IMR-90 (cell line): ENCODE results near the gene IGFBP3. TPM values are rescaled to one million over a fixed set of nuclear protein-coding genes. Genes with fewer than 3 reads are reported as not detected.

Experiments
- ATAC-seq: fragments of 200-7000 bp; cut with Tn5 transposase; 2 replicates; pipeline ENCODE4 v1.9.1; 2020; ENCODE audit warnings: low read depth, mild to moderate bottlenecking, moderate library complexity
- BruUV-seq: library from RNA; stranded (reverse); fragments of 400-500 nt; replicated peaks from 2 replicates; lab custom pipeline; 2021; lab: Mats Ljungman, UMichigan
- CTCF ChIA-PET: fragments of 300-600 bp; formaldehyde crosslinking; extraction: SDS; loops from one replicate; lab custom pipeline; 2021; ENCODE audit warnings: antibody characterized with exemption; lab: Yijun Ruan, JAX
- POLR2A ChIA-PET: fragments of 300-600 bp; sonication (Branson Sonifier 250); formaldehyde crosslinking; loops from one replicate; lab custom pipeline; 2022; ENCODE audit warnings: antibody characterized with exemption; ENCODE audit not compliant: unreplicated experiment; lab: Charles Lee
- DNase-seq: peaks from one replicate; pipeline ENCODE4 v3.0.0; 2013
- H2AFZ ChIP-seq: replicated peaks from 2 replicates; pipeline ENCODE3; 2013; ENCODE audit warnings: low read length, mild to moderate bottlenecking; ENCODE audit not compliant: poor library complexity
- H2AK5ac ChIP-seq: 2 replicates; pipeline ENCODE4 v1.6.1; 2013; ENCODE audit warnings: low read depth, low read length, inconsistent platforms
- H2AK9ac ChIP-seq: replicated peaks from 2 replicates; pipeline ENCODE3; 2013; ENCODE audit warnings: mild to moderate bottlenecking, low read depth, low read length, moderate library complexity; ENCODE audit not compliant: poor library complexity
- H2BK120ac ChIP-seq: 2 replicates; pipeline ENCODE4 v1.6.1; 2013; ENCODE audit warnings: low read depth, low read length, inconsistent platforms
- H2BK15ac ChIP-seq: 3 replicates; pipeline ENCODE4 v1.6.1; 2013; ENCODE audit warnings: low read depth, low read length, inconsistent platforms
- H2BK20ac ChIP-seq: 2 replicates; pipeline ENCODE4 v1.6.1; 2013; ENCODE audit warnings: low read depth, mild to moderate bottlenecking, inconsistent platforms, low read length, moderate library complexity
- H2BK5ac ChIP-seq: 2 replicates; pipeline ENCODE4 v1.6.1; 2013; ENCODE audit warnings: mild to moderate bottlenecking, low read depth, low read length, inconsistent platforms; ENCODE audit not compliant: poor library complexity, severe bottlenecking
- H3K14ac ChIP-seq: replicated peaks from 2 replicates; pipeline ENCODE4 v1.6.1; 2013; ENCODE audit warnings: low read depth, low read length, inconsistent platforms
- H3K18ac ChIP-seq: 2 replicates; pipeline ENCODE4 v1.6.1; 2013; ENCODE audit warnings: low read depth, low read length, control low read depth
- H3K23ac ChIP-seq: 2 replicates; pipeline ENCODE4 v1.6.1; 2013; ENCODE audit warnings: low read depth, low read length, inconsistent platforms
- H3K27ac ChIP-seq: 2 replicates; pipeline ENCODE4 v1.5.1; 2013; ENCODE audit warnings: mild to moderate bottlenecking, control low read depth, low read length; ENCODE audit not compliant: insufficient read depth
- H3K27me3 ChIP-seq: 2 replicates; pipeline ENCODE4 v1.6.1; 2013; ENCODE audit warnings: low read length; ENCODE audit not compliant: control insufficient read depth, insufficient read depth
- H3K36me3 ChIP-seq: 2 replicates; pipeline ENCODE4 v1.6.1; 2013; ENCODE audit warnings: low read length, mixed read lengths; ENCODE audit not compliant: control insufficient read depth, insufficient read depth
- H3K4ac ChIP-seq: 2 replicates; pipeline ENCODE4 v1.6.1; 2013; ENCODE audit warnings: low read depth, low read length, inconsistent platforms
- H3K4me1 ChIP-seq: 2 replicates; pipeline ENCODE4 v1.6.1; 2013; ENCODE audit warnings: low read length, mixed read lengths; ENCODE audit not compliant: control insufficient read depth, insufficient read depth
- H3K4me2 ChIP-seq: 2 replicates; pipeline ENCODE4 v1.6.1; 2013; ENCODE audit warnings: low read depth, mild to moderate bottlenecking, control low read depth, low read length, moderate library complexity
- H3K4me3 ChIP-seq: 2 replicates; pipeline ENCODE4 v1.5.1; 2013; ENCODE audit warnings: low read depth, mild to moderate bottlenecking, control low read depth, low read length, moderate library complexity; ENCODE audit not compliant: insufficient read depth
- H3K56ac ChIP-seq: 2 replicates; pipeline ENCODE4 v1.6.1; 2013; ENCODE audit warnings: low read length, inconsistent platforms; ENCODE audit not compliant: insufficient read depth; ENCODE audit errors: extremely low read depth
- H3K79me1 ChIP-seq, 2 experiments: 2 replicates each; pipeline ENCODE4 v1.6.1; 2013; ENCODE audit warnings: low read length in 2 of 2, inconsistent platforms in 1 of 2, low read depth in 1 of 2
- H3K9ac ChIP-seq: 2 replicates; pipeline ENCODE4 v1.6.1; 2013; ENCODE audit warnings: low read depth, low read length, control low read depth
- H3K9me1 ChIP-seq: 2 replicates; pipeline ENCODE4 v1.6.1; 2013; ENCODE audit warnings: low read length, inconsistent platforms; ENCODE audit not compliant: insufficient read depth
- H3K9me3 ChIP-seq: 2 replicates; pipeline ENCODE4 v1.6.1; 2013; ENCODE audit warnings: low read length; ENCODE audit not compliant: control insufficient read depth, insufficient read depth
- H4K20me1 ChIP-seq: 2 replicates; pipeline ENCODE4 v1.6.1; 2013; ENCODE audit warnings: low read length, inconsistent platforms; ENCODE audit not compliant: insufficient read depth
- H4K5ac ChIP-seq: 2 replicates; pipeline ENCODE4 v1.6.1; 2013; ENCODE audit warnings: mild to moderate bottlenecking, low read depth, low read length, control low read depth
- H4K8ac ChIP-seq, 2 experiments: 2 replicates each; pipeline ENCODE4 v1.6.1; 2013; ENCODE audit warnings: low read depth in 2 of 2, low read length in 2 of 2, control low read depth in 1 of 2, inconsistent platforms in 1 of 2
- H4K91ac ChIP-seq: 2 replicates; pipeline ENCODE4 v1.6.1; 2013; ENCODE audit warnings: low read depth, low read length, inconsistent platforms; ENCODE audit not compliant: insufficient read depth
- BHLHE40 ChIP-seq: fragments of 150-350 bp; IDR thresholded peaks from 2 replicates; pipeline ENCODE4 v1.6.1; 2016; ENCODE audit warnings: mild to moderate bottlenecking, low read depth, low read length
- CEBPB ChIP-seq: IDR thresholded peaks from 2 replicates; pipeline ENCODE4 v1.6.1; 2012; ENCODE audit warnings: low read depth, low read length, improper control_type of control experiment
- CHD1 ChIP-seq: IDR thresholded peaks from 2 replicates; pipeline ENCODE4 v1.6.1; 2012; ENCODE audit warnings: low read depth, low read length, improper control_type of control experiment
- FOS ChIP-seq: fragments of 150-350 bp; IDR thresholded peaks from 2 replicates; pipeline ENCODE4 v1.6.1; 2016; ENCODE audit warnings: low read depth, low read length
- MAFK ChIP-seq: IDR thresholded peaks from 2 replicates; pipeline ENCODE4 v1.6.1; 2012; ENCODE audit warnings: low read depth, low read length, improper control_type of control experiment
- RFX5 ChIP-seq: IDR thresholded peaks from 2 replicates; pipeline ENCODE4 v1.8.0; 2012; ENCODE audit warnings: low read depth, mild to moderate bottlenecking, low read length, moderate library complexity
- SMC3 ChIP-seq: fragments of 150-350 bp; IDR thresholded peaks from 2 replicates; pipeline ENCODE4 v1.6.1; 2016; ENCODE audit warnings: low read depth, mild to moderate bottlenecking, antibody characterized with exemption, low read length, moderate library complexity
- WGBS, 2 experiments: methylation state at CpG; one replicate each; pipeline versions ENCODE4 v1.1.5 to v1.1.7; 2013; ENCODE audit warnings: missing lambda C conversion rate in 2 of 2; ENCODE audit not compliant: insufficient read length in 1 of 2; ENCODE audit errors: extremely low coverage in 2 of 2; 5-methylcytosine and 5-hydroxymethylcytosine counted together
- dilution Hi-C: fragments of 300-500 bp; cut with HindIII; formaldehyde crosslinking; loops from one replicate; pipeline ENCODE4 v1.14.3; 2018; ENCODE audit warnings: low sequenced_read_pairs; ENCODE audit not compliant: unreplicated experiment
- in situ Hi-C: fragments of 300-500 bp; cut with MboI; formaldehyde crosslinking; loops from 3 replicates; pipeline ENCODE4 v1.14.3; 2019; ENCODE audit warnings: low sequenced_read_pairs, inconsistent platforms, mixed read lengths
- intact Hi-C: fragments of 100-400 bp; cut with micrococcal nuclease; formaldehyde crosslinking; loops from 2 replicates; pipeline ENCODE4 v1.10.0; 2022
- polyA plus RNA-seq, 3 experiments: library from polyadenylated mRNA; depleted of rRNA; stranded (reverse); fragments of >200 nt; gene quantifications; 2 replicates each; pipeline ENCODE4 v1.2.3, GENCODE V29; 2012; ENCODE audit warnings: low replicate concordance in 1 of 3
- total RNA-seq: library from RNA; depleted of rRNA; stranded (reverse); fragments of >200 nt; gene quantifications from 2 replicates; pipeline ENCODE4 v1.2.3, GENCODE V29; 2012
- TF ChIP-seq, protein P1 (sequence below): conservative IDR thresholded peaks from 2 replicates; pipeline ENCODE4 v1.5.1; 2012; ENCODE audit warnings: mild to moderate bottlenecking, low read depth, low read length, improper control_type of control experiment
- TF ChIP-seq, protein P2 (sequence below): fragments of 150-350 bp; IDR thresholded peaks from 2 replicates; pipeline ENCODE4 v1.6.1; 2016; ENCODE audit warnings: low read depth, mild to moderate bottlenecking, low read length, moderate library complexity, borderline replicate concordance
- TF ChIP-seq, protein P3 (sequence below): fragments of 150-350 bp; IDR thresholded peaks from 2 replicates; pipeline ENCODE4 v1.6.1; 2017; ENCODE audit warnings: mild to moderate bottlenecking, antibody characterized with exemption, low read length, low read depth

Gene IGFBP3
- total and polyA plus RNA-seq, 2 of the 4 experiments (the other 2 are of a cell fraction), result 272 to 601 TPM

DNA sequence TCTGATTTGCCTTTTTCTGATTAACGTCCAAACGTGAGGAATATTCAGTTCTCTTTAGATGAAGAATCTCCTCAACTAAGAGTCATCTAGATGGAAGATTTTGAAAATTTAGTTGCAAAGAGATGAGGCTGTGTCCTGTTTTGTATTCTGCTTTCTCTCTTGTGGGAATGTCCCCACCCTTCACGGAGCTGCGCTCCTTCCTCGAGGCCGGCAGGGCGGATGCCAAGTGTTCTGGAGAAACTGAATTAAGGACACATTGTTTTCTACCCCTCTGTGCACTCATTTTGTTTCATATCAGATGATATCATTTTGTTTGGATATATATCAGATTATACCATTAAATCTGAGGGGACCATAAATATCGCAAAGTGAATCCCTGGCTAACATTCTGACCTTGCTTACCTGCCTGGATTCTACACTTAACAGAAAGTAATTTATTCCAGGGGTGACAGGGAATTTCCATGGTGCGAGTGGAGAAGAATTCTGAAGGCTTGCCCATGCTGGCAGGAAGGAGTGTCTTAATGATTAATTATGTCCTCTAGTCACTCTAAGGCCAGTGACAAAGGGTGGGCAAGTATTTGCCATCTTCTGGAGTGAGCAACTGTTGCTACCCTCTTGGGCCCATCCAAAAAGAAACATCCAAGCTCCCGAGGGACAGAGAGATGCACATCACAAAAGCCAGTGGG, 47.9 kb upstream of the IGFBP3 start:
- intact Hi-C loops, result no loop called here

More for the DNA sequence above, 47.9 kb upstream of the IGFBP3 start:
- Histone ChIP-seq H3K27me3 (no peaks in the 10 kb centered on the region), H3K4me1 (peaks cover under 1% of the 10 kb centered on the region; the same call in 1 of the 2 replicates), H3K36me3 (no peaks in the 10 kb centered on the region), H3K23ac (no peak overlapping the region), H2BK5ac (no peak overlapping the region), H4K5ac (no peak overlapping the region), H3K79me1 (no peaks in the 10 kb centered on the region), H2BK120ac (no peak overlapping the region; the same call in 1 of the 2 replicates), H3K27ac (no peak overlapping the region), H4K20me1 (no peaks in the 10 kb centered on the region), H3K18ac (no peak overlapping the region), H3K14ac (no peak overlapping the region), H3K4me3 (no peak overlapping the region), H3K56ac (no peak overlapping the region), H3K9ac (no peak overlapping the region), H3K9me3 (no peaks in the 10 kb centered on the region), H4K8ac (no peak overlapping the region), H4K91ac (no peak overlapping the region; the same call in 1 of the 2 replicates), H3K4me2 (no peak overlapping the region), H2BK15ac (0 out of 3 replicates have a peak overlapping the region, but pooled peaks have one; percentile 34), H3K9me1 (peaks cover 5% of the 10 kb centered on the region; the same call in 1 of the 2 replicates), H3K4ac (no peak overlapping the region), H2AK9ac (no peak overlapping the region), H2AFZ (no peak overlapping the region), H2BK20ac (no peak overlapping the region), H2AK5ac (no peak overlapping the region)
- ChIA-PET CTCF (no interaction called here), POLR2A (no interaction called here)
- ATAC-seq (no peak), DNase-seq (no peak)
- no TSS peak for BruUV-seq
- 88% methylated on average over 1 of the region's 10 CpGs; no CpG with 5 or more reads in 1 of the 2 experiments for WGBS, 2 experiments
- TF ChIP-seq RFX5 (no peak), CEBPB (no peak), MAFK (no peak), BHLHE40 (no peak), SMC3 (no peak), CHD1 (no peak), FOS (no peak)
- TF ChIP-seq, protein P1, sequence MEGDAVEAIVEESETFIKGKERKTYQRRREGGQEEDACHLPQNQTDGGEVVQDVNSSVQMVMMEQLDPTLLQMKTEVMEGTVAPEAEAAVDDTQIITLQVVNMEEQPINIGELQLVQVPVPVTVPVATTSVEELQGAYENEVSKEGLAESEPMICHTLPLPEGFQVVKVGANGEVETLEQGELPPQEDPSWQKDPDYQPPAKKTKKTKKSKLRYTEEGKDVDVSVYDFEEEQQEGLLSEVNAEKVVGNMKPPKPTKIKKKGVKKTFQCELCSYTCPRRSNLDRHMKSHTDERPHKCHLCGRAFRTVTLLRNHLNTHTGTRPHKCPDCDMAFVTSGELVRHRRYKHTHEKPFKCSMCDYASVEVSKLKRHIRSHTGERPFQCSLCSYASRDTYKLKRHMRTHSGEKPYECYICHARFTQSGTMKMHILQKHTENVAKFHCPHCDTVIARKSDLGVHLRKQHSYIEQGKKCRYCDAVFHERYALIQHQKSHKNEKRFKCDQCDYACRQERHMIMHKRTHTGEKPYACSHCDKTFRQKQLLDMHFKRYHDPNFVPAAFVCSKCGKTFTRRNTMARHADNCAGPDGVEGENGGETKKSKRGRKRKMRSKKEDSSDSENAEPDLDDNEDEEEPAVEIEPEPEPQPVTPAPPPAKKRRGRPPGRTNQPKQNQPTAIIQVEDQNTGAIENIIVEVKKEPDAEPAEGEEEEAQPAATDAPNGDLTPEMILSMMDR, result no peak
- TF ChIP-seq, protein P2, sequence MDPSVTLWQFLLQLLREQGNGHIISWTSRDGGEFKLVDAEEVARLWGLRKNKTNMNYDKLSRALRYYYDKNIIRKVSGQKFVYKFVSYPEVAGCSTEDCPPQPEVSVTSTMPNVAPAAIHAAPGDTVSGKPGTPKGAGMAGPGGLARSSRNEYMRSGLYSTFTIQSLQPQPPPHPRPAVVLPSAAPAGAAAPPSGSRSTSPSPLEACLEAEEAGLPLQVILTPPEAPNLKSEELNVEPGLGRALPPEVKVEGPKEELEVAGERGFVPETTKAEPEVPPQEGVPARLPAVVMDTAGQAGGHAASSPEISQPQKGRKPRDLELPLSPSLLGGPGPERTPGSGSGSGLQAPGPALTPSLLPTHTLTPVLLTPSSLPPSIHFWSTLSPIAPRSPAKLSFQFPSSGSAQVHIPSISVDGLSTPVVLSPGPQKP, result no peak
- TF ChIP-seq, protein P3, sequence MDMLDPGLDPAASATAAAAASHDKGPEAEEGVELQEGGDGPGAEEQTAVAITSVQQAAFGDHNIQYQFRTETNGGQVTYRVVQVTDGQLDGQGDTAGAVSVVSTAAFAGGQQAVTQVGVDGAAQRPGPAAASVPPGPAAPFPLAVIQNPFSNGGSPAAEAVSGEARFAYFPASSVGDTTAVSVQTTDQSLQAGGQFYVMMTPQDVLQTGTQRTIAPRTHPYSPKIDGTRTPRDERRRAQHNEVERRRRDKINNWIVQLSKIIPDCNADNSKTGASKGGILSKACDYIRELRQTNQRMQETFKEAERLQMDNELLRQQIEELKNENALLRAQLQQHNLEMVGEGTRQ, result no peak
- in situ Hi-C loops (no loop called here), dilution Hi-C loops (no loop called here)
